ENCODE data around the gene DDX23. TPM values are rescaled to one million over a fixed set of nuclear protein-coding genes. Genes with fewer than 3 reads are reported as not detected.
"Not testable (repeated sequence)": the region's sequence is repeated elsewhere in the genome, so short reads cannot be mapped to it uniquely, and the experiment has no call there.

The DDX23 gene
- total RNA-seq, 4 donors from 2014 or later = 44.9 to 85.0 (median 62.0) TPM

DNA sequence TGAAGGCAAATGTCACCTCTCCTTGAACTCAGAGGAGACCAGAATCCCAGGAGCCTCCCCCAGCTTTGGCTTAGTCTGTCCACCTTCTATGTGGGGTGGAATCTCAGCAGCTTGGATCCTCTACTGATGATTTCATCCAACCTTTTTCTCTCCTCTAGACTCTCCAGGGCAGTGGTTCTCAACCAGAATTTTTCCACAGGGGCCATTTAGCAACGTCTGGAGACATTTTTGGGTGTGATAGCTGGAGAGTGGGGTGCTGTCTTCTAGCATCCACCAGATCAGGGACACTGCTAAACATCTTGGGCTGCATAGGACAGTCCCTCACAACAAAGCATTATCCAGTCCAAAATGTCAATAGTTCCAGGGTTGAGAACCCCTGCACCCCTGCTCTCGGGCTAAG is 4.4 kb upstream of the DDX23 start:
- no peak for ATAC-seq (ENCODE audit: low FRiP score)

DNA sequence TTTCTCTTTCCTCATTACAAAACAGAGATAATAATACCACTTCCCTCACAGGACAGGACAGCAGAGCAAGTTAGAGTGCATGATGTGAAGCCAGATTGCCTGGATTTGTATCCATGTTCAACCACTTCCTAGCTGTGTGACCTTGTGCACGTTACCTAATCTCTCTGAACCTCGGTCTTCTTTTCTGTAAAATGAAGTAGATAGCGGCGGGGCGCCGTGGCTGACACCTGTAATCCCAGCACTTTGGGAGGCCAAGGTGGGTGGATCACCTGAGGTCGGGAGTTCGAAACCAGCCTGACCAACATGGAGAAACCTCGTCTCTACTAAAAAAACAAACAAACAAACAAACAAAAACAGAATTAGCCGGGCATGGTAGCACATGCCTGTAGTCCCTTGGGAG is 3.0 kb upstream of the DDX23 start:
- not testable (repeated sequence) for DNase-seq (ENCODE audit: low spot score); ATAC-seq (ENCODE audit: low FRiP score)

More for the DNA sequence above, 4.4 kb upstream of the DDX23 start:
- TF ChIP-seq, protein P1, sequence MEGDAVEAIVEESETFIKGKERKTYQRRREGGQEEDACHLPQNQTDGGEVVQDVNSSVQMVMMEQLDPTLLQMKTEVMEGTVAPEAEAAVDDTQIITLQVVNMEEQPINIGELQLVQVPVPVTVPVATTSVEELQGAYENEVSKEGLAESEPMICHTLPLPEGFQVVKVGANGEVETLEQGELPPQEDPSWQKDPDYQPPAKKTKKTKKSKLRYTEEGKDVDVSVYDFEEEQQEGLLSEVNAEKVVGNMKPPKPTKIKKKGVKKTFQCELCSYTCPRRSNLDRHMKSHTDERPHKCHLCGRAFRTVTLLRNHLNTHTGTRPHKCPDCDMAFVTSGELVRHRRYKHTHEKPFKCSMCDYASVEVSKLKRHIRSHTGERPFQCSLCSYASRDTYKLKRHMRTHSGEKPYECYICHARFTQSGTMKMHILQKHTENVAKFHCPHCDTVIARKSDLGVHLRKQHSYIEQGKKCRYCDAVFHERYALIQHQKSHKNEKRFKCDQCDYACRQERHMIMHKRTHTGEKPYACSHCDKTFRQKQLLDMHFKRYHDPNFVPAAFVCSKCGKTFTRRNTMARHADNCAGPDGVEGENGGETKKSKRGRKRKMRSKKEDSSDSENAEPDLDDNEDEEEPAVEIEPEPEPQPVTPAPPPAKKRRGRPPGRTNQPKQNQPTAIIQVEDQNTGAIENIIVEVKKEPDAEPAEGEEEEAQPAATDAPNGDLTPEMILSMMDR (IDR thresholded peaks at IDR 0.05) = no peak
- no peak for DNase-seq (ENCODE audit: low spot score)

DNA sequence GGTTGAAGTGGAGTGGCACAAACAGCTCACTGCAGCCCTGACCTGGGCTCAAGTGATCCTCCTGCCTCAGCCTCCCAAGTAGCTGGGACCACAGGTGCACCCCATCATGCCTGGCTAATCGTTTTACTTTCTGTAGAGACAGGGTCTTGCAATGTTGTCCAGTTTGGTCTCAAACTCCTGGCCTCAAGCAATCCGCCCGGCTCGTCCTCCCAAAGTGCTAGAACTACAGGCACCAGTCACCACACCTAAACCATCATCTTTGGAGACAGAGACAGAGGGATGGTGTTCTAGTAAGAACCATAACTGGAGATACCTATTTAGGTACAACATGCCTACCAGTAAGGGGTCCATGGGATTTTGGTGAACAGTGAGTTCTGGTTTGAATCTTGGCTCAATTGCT is 2.5 kb upstream of the DDX23 start:
- TF ChIP-seq, protein P1 (IDR thresholded peaks at IDR 0.05) = no peak
- DNase-seq (ENCODE audit: low spot score) (no peak), ATAC-seq (ENCODE audit: low FRiP score) (no peak)

DNA sequence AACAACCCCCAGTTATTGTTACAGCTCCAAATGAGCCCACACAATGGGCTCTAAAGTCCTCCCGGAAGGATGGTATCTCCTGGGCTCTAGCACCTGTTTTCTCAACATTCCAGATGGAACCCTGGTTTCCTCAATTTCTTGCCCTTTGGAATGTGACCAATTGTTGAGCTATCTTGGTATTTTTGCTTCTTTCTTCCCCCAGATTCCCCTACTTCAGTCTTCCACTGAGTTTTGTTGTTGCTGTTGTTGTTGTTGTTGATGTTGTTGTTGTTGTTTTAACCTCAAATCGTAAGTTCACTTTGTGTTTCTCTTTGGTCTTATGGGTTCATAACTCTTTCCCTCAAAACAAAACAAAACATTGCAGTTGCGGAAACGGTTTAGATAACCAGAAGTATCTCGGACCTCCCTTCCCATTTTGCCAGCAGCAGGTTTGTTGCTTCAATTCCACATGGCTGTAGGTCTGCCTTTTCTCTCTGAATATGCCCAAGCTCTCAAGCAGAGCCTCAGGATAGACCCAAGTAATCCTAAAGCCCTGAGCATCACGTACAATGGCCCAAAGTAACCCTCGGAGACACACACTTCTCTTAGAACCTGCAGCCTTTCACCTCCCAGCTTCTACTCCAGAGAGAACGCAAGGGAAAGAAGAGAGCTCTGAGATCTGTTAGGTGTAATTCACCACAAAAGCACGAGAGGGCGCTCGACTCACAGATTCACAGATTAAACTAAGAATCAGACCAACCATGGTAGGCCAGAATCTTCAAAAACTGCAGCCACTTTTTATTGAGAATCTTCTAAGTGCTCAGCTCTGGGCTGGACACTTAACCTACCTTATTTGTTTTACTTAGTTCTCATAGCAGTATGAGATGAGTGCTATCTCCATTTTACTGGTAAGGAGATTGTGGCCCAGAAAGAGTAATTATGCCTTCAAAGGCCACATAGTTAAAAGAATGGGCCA is 1.0 kb upstream of the DDX23 start:
- TF ChIP-seq, protein P1 (IDR thresholded peaks at IDR 0.05) = peak in 2 of 3 donors; percentile 76 to 79
- peak; percentile 96 for DNase-seq (ENCODE audit: low spot score)
- ATAC-seq (ENCODE audit: low FRiP score) = peak; percentile 51

DNA sequence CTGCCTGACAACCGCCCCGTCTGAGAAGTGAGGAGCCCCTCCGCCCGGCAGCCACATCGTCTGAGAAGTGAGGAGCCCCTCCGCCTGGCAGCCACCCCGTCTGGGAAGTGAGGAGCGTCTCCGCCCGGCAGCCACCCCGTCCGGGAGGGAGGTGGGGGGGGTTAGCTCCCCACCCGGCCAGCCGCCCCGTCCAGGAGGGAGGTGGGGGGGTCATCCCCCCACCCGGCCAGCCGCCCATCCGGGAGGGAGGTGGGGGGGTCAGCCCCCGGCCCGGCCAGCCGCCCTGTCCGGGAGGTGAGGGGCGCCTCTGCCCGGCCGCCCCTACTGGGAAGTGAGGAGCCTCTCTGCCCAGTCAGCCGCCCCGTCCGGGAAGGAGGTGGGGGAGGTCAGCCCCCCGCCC is 9.9 kb downstream of the DDX23 start:
- not testable (repeated sequence) for ATAC-seq (ENCODE audit: low FRiP score); DNase-seq (ENCODE audit: low spot score)

DNA sequence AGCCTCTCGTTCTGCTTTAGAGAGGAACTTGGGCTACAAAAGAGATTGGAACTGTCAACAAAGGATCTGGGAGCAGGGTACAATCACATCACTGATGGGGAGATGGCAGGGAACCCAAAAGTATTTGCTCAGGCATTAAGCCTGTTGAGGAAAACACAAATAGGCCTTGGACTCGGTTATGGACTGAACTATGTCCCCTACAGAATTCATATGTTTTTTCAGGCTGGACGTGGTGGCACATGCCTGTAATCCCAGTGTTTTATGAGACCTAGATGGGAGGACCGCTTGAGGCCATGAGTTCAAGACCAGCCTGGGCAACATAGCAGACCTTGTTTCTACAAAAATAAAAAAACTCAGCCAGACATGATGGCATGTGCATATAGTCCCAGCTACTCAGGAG is 13.9 kb downstream of the DDX23 start:
- DNase-seq (ENCODE audit: low spot score) (no peak), ATAC-seq (ENCODE audit: low FRiP score) (no peak)
- TF ChIP-seq, protein P1 (IDR thresholded peaks at IDR 0.05) = no peak

DNA sequence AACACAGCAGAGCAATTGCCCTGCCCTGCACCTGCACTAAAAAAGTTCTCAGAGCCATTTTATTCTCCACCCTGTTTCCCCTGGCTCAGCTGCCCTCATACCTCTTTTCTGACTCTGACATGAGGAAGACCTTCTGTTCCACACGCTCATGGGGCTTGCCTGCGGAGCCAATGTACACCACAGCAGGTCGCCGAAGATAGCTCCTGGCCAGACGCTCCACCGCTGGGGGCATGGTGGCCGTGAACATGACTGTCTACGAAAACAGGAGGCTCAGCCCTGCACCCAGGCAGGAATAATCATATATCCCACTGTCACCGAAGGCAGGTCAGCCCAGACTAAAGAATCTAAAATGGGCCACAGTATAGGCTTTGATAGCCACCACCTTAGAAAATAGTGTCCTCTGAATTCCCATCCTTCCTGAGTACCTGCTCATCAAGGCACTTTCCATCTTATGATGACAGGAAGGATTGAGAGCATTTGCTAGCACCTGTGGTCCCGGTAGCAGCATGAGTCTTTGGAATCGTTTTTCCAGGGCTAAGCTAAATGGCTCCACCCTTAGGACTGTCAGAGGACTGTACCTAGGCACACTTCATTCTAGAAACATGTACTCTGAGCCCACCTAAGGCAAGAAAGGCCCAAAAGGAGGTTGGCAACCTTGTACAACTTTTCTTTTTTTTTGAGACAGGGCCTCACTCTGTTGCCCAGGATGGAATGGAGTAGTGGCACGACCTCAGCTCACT is 19.5 kb downstream of the DDX23 start:
- TF ChIP-seq, protein P1 (IDR thresholded peaks at IDR 0.05) = no peak
- ATAC-seq (ENCODE audit: low FRiP score) (no peak), DNase-seq (ENCODE audit: low spot score) (no peak)

Data from omental fat pad (tissue), 4 donors.